ENCODE results near the gene SYPL2. TPM values are rescaled to one million over a fixed set of nuclear protein-coding genes. Genes with fewer than 3 reads are reported as not detected.

SYPL2 gene
- total and polyA plus RNA-seq, 2 donors (not counting 3 experiments of a cell fraction or from before 2014, with no cell fraction given): not detected

DNA sequence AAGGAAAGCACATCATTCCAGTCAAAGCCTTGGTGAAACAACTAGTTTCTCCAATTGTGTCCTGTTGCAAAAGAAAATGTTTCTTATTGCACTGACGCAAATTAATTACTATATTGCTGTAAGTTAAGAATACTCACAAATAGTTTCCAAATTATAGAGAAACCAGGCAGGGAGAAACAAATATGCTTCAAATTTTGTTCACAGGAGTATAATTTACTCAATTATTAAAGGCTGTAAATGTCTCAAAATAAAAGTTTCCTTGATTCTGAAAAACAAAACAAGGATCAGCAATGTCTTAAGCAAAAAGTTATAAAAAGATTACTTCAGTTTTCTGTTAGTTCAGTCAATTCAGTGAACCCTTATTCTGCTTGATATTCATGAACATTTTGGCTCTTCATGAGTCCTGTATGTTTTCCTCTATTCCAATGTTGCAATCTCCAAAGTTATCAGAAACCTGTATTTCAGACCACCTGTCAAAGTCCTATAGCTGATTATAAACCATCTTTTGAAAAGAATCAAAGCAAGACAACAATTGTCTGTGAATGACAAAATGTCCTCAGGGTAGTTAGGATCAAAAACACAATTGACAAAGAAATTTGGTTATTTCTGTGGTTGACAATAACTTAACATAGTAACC is 11.7 kb upstream of the SYPL2 start:
- H3K36me3 ChIP-seq (ENCODE audit: control insufficient read depth in 2 of 2, extremely low read depth in 1 of 2, insufficient read depth in 2 of 2, low read length in 2 of 2): no peaks in the 10 kb centered on the region
- no peaks in the 10 kb centered on the region for H4K20me1 ChIP-seq (replicated peaks; ENCODE audit: control insufficient read depth, extremely low read depth, insufficient read depth, low read length)
- H3K4me2 ChIP-seq (ENCODE audit: insufficient read depth, low read length): no peak overlapping the region
- no peak for DNase-seq (ENCODE audit: low read depth, low spot score)
- H3K27me3 ChIP-seq (ENCODE audit: control insufficient read depth in 2 of 2, insufficient read depth in 2 of 2, low read length in 2 of 2): peaks cover 3 to 12% of the 10 kb centered on the region in 2 experiments
- H3K4me3 ChIP-seq (replicated peaks in 1 of 3; ENCODE audit: insufficient read depth in 1 of 3, low read depth in 1 of 3, low read length in 3 of 3): no peak overlapping the region
- dilution Hi-C loops (cut with MboI; ENCODE audit: extremely low pct_ligation_motif_present, low sequenced_read_pairs) (no loop called here), intact Hi-C loops (cut with micrococcal nuclease) (no loop called here)
- no peak for FAIRE-seq
- no peaks in the 10 kb centered on the region for H3K9me3 ChIP-seq (replicated peaks; ENCODE audit: control insufficient read depth, insufficient read depth, low read length)
- H3K27ac ChIP-seq (ENCODE audit: insufficient read depth, low read depth, low read length): no peak overlapping the region
- no TSS peak for BruUV-seq (replicated peaks)
- ChIA-PET CTCF (no interaction called here), POLR2A (no interaction called here)
- H3K9me1 ChIP-seq (replicated peaks; ENCODE audit: control insufficient read depth, extremely low read depth, insufficient read depth, low read length): no peaks in the 10 kb centered on the region
- no peak overlapping the region for H2AFZ ChIP-seq (ENCODE audit: low read depth, low read length)
- no peak overlapping the region for H3K9ac ChIP-seq (replicated peaks; ENCODE audit: extremely low read depth, insufficient read depth, low read length)
- H3K4me1 ChIP-seq (ENCODE audit: control insufficient read depth, extremely low read depth, insufficient read depth, low read length): no peaks in the 10 kb centered on the region
- TF ChIP-seq POLR2A (IDR thresholded peaks at IDR 0.05; ENCODE audit: low read depth, low read length) (no peak), EZH2 (IDR thresholded peaks at IDR 0.05; ENCODE audit: borderline replicate concordance, low read depth, low read length, severe bottlenecking) (no peak), MYC (IDR thresholded peaks at IDR 0.05; ENCODE audit: low read depth, low read length) (no peak), CTCF (IDR thresholded peaks at IDR 0.05; ENCODE audit: extremely low read depth in 1 of 2, insufficient read depth in 1 of 2, low read depth in 1 of 2, low read length in 2 of 2) (no peak), GATA2 (IDR thresholded peaks at IDR 0.05; ENCODE audit: insufficient read depth, insufficient read length, low read depth, low read length) (no peak), JUN (IDR thresholded peaks at IDR 0.05; ENCODE audit: borderline replicate concordance, insufficient read depth, insufficient read length, low read depth) (no peak), MAX (IDR thresholded peaks at IDR 0.05; ENCODE audit: insufficient read depth, insufficient read length) (no peak), FOS (IDR thresholded peaks at IDR 0.05; ENCODE audit: borderline replicate concordance, insufficient read depth, low read length) (no peak), POLR2AphosphoS5 (IDR thresholded peaks at IDR 0.05; ENCODE audit: insufficient read depth, low read depth, low read length) (no peak)
- H3K79me2 ChIP-seq (ENCODE audit: control insufficient read depth, insufficient read depth, low read length): no peaks in the 10 kb centered on the region
